Measurements from ENCODE around the gene MEN1.
"Not testable (repeated sequence)": the region's sequence is repeated elsewhere in the genome, so short reads cannot be mapped to it uniquely, and the experiment has no call there.

Gene MEN1

DNA sequence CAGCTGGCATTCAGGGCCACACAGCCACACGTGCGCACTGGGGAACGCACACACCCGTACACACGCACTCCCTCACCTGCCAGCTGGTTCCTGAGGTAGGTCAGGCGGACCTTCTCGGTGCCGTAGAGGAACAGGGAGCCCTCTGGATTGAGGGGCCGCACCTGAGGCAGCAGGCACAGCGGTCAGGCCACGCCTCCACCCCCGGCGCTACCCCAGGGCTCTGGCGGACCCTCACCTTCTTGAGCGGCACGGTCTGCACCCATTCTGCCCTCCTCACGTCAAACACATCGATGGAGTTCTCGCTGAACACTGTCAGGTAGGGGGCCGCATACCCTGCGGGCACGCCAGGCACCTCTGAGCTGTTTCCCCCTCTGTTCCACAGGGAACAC lies 17.1 kb upstream of the MEN1 start:
- TF ChIP-seq ZFX (IDR thresholded peaks at IDR 0.05; ENCODE audit: borderline replicate concordance) (no peak), CTCF (IDR thresholded peaks at IDR 0.05) (no peak)
- H3K27ac ChIP-seq: no peak overlapping the region

- H3K27ac ChIP-seq: no peak overlapping the region
- TF ChIP-seq CTCF (IDR thresholded peaks at IDR 0.05): no peak
- TF ChIP-seq ZFX (IDR thresholded peaks at IDR 0.05; ENCODE audit: borderline replicate concordance): no peak
These were observed 16.5 kb upstream of the MEN1 start for GRCh38 chr11:64826578-64827450.

DNA sequence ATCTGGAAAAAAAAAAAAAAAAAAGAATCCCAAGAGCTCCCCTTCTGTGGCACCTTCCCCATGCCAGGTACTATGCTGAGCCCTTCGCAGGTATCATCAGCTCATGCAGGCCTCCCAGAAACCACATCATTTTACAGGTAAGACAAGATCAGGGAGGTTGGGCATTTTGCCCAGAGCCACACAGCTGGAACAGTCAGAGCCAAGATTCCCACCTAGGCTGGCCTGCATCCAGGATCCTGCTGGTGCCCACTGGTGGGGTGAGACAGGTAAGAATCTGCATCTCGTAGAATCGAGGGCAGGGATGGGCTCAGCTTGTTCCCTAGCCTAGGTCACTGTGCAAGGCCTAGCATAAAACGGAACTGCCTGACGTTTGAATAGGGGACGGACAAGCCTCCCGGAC lies 15.7 kb upstream of the MEN1 start:
- no peak overlapping the region for H3K27ac ChIP-seq

GRCh38 chr11:64823568-64824119 lies 13.3 kb upstream of the MEN1 start:
- TF ChIP-seq ZFX (IDR thresholded peaks at IDR 0.05; ENCODE audit: borderline replicate concordance) (no peak), CTCF (IDR thresholded peaks at IDR 0.05) (no peak)
- H3K27ac ChIP-seq: no peak overlapping the region

More for the DNA sequence above, 15.7 kb upstream of the MEN1 start:
- TF ChIP-seq ZFX (IDR thresholded peaks at IDR 0.05; ENCODE audit: borderline replicate concordance): no peak
- no peak for TF ChIP-seq CTCF (IDR thresholded peaks at IDR 0.05)

GRCh38 chr11:64817476-64817875 lies 7.1 kb upstream of the MEN1 start:
- TF ChIP-seq ZFX (IDR thresholded peaks at IDR 0.05; ENCODE audit: borderline replicate concordance) (no peak), CTCF (IDR thresholded peaks at IDR 0.05) (no peak)
- no peak overlapping the region for H3K27ac ChIP-seq

DNA sequence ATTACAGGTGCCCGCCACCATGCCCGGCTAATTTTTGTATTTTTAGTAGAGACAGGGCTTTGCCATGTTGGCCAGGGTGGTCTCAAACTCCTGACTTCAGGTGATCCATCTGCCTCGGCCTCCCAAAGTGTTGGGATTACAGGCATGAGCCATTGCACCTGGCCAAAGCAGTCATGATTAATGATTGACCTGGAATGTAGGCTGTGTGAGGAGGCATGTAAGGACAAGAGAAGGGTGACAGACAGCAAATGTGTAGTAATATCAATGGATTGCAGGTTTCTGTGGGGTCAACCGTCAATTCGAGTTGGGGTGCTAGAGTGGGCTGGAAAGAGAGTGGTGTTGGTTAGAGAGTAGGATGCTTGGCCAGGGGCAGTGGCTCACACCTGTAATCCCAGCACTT lies 5.1 kb upstream of the MEN1 start:
- not testable (repeated sequence) for H3K27ac ChIP-seq

- TF ChIP-seq CTCF (IDR thresholded peaks at IDR 0.05): no peak
- TF ChIP-seq ZFX (IDR thresholded peaks at IDR 0.05; ENCODE audit: borderline replicate concordance): no peak
- no peak overlapping the region for H3K27ac ChIP-seq
These were observed 4.4 kb upstream of the MEN1 start for GRCh38 chr11:64814712-64815187.
